Ovary (tissue), 3 donors: ENCODE results near the gene FUS.

Source experiments
- EP300 ChIP-seq: sonication (generic); formaldehyde crosslinking; IDR thresholded peaks from one replicate; pipeline ENCODE4 v1.6.1; 2017; ENCODE audit warnings: antibody characterized with exemption
- POLR2A ChIP-seq: fragments of 450-650 bp; IDR thresholded peaks from one replicate; pipeline ENCODE4 v1.6.1; 2017; ENCODE audit warnings: antibody characterized with exemption, mild to moderate bottlenecking, moderate library complexity
- TF ChIP-seq, protein P1 (sequence below), 3 donors: fragments of 450-650 bp in 2 of 3; fragments of 200-600 bp in 1 of 3; IDR thresholded peaks; one replicate each; pipeline versions ENCODE4 v1.5.1 to v1.8.0; 2016 to 2022; ENCODE audit warnings: antibody characterized with exemption in 3 of 3, mild to moderate bottlenecking in 1 of 3
- donor health status: DM: no; HTN: no; CAD: no.

GRCh38 chr16:31136287-31136662 lies 43.7 kb upstream of the FUS start:
- TF ChIP-seq, protein P1, sequence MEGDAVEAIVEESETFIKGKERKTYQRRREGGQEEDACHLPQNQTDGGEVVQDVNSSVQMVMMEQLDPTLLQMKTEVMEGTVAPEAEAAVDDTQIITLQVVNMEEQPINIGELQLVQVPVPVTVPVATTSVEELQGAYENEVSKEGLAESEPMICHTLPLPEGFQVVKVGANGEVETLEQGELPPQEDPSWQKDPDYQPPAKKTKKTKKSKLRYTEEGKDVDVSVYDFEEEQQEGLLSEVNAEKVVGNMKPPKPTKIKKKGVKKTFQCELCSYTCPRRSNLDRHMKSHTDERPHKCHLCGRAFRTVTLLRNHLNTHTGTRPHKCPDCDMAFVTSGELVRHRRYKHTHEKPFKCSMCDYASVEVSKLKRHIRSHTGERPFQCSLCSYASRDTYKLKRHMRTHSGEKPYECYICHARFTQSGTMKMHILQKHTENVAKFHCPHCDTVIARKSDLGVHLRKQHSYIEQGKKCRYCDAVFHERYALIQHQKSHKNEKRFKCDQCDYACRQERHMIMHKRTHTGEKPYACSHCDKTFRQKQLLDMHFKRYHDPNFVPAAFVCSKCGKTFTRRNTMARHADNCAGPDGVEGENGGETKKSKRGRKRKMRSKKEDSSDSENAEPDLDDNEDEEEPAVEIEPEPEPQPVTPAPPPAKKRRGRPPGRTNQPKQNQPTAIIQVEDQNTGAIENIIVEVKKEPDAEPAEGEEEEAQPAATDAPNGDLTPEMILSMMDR (IDR thresholded peaks at IDR 0.05), result no peak
- TF ChIP-seq EP300, result no peak
- no peak for TF ChIP-seq POLR2A
